Non-pigmented ciliary epithelial cell (primary cell): ENCODE data around the gene RNF146.
"Not testable (repeated sequence)": the region's sequence is repeated elsewhere in the genome, so short reads cannot be mapped to it uniquely, and the experiment has no call there.

Experiments used
- DNase-seq: peaks from one replicate; pipeline ENCODE4 v3.0.0-alpha.2; 2010; ENCODE audit warnings: low read depth

Gene RNF146

DNA sequence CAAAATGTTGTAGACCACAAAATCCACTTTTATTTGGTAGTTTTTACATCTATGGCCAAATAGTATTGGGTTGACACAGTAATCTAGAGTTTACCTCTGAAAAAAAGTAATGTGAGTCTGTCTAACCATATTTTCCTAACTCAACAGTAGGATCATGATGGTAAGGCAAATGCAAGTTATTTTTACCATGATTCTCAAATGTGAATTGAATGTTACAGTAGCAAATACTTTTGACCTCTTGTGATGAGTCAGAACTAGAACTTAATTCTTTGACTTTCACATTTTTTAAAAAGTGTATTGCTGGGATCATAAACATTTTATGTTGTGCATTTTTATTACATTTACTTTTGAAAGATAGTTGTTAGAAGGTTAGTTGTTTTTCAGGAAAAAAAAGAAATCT lies 22.0 kb downstream of the RNF146 start:
- DNase-seq, result peak; percentile 17

DNA sequence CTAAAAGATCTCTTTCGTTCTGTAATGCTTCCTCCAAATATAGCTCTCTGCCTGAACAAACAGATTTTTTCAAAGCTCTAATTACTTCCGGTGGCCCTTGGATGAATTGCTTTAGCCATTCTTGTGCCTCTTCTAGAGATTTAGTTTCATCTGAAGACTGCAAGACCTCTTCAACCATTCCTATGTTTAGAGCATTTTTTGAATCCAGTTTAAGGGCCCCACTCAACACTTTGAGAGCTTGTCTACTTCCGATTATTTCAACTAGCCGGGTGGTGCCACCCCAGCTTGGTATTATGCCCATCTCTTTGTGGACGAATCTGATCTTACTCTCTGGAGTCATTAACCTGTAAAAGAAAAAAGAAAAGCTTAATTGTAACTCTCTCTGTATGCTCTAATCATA lies 23.3 kb downstream of the RNF146 start:
- no peak for DNase-seq

DNA sequence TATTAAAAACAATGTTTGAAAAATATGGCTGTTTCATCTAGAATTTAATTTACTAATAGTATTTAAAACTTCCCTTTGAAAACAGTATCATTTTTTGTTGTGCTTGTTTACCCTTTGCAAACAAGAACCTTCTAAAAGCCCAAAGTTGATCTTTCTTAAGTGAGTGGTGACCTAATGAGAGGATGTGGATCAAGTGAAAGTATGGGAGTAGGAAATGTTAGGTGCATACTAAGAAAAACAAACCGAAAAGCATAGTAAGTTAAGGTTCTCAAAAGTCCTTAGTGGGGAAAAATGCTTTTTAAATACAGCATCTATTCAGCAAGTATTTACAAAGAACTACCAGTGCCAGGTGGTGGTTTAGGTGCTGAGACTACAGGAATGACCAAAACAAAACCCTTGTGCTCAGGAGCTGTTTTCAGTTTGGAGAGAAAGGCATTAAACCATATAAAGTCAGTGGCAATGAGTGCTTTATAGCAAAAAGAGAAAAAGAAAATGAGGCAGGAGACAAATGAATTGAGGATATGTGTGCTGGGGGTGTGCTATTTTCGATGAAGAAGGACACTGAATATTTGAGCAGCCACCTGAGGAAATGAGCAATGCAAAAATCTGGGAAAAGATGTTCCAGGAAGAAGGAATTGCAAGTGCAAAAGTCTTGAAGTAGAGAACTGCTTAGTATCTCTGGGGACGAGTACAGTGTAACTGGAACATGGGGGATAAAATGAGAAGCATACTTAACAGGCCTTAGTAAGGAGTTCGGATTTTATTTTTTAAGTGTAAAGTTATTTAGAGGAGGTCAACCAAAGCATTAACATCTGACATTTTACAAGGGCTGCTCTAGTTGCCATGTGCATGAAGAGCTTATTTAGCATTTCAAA lies 24.0 kb downstream of the RNF146 start:
- no peak for DNase-seq

DNA sequence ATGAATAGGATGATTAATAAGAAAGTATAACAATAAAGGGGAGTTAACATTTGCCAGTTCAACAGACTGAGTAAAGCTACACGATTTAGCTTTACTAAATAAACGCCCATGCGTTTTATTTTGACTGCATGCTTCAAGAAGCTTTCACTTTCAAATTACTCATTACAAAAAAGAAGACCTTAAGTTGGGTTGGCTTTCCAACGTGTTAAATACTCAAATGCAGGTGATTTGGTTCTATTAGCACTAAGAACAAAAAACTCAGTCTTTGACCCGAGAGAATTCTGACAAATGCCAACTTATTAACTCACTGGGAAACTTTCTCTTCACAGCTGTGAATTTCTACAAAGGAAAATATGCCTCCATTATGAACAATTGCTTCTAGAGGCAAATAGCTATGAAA lies 24.8 kb downstream of the RNF146 start:
- no peak for DNase-seq

DNA sequence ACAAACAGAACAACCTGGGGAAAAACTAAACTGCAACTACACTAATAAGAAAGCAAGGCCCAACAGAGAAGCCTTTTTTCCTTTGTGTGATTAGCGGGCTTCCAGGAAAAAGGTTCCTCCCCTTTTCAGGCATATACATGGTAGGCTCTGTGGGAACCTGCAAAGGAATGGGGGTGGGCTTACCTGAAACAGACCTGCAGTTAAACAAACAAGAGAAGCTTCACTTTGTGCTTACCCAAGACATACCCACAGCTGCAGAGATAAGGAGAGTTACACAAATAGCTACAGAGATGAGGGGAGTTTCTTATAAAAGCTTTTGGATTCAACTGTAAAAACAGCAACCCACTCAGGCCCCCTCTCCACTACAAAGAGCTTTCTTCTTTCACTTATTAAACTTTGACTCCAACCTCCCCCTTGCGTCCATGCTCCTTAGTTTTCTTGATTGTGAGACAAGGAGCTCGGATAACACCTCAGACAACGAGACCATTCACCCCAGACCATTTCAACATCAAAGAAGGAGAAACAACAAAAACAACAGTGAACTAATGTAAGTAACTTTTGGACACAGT lies 30.9 kb downstream of the RNF146 start:
- no peak for DNase-seq

DNA sequence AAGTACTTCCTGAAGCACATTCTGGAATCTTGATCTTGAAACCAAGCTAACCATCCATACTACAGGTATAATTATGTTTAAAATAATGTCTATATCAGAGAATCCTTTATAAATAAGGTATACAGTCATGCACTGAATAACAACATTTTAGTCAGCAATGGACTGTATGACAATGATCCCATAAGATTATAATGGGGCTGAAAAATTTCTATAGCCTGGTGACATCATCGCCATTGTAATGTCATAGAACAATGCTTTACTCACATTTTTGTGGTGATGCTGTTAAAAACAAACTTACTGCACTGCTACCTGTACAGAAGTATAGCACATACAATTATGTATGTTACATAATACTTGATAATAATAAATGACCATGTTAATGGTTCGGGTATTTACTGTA lies 31.8 kb downstream of the RNF146 start:
- DNase-seq, result no peak

DNA sequence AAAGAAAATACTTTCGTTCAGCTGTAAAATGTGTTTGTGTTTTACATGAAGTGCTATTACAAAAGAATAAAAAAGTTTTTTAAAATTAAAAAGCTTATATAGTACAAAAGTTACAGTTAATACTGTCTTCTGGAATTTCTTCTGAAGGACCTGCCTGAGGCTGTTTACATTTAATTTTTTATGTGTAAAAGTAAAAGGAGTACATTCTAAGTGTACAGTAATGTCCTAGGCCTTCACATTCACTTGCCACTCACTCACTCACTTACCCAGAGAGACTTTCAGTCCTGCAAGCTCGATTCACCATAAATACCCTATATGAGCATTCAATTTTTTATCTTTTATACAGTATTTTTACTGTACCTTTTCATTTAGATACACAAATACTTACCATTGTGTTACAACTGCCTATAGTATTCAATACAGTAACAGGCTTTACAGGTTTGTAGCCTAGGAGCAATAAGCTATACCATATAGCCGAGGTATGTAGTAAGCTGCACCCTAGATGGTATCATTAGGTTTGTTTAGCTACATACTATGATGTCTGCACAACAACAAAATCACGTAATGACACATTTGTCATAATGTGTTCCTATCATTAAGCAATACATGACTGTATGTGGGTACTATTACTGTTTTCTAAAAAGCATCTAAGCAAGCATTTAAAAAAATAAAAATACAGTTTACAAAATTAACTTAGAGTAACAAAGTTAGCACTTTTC lies 33.0 kb downstream of the RNF146 start:
- no peak for DNase-seq

DNA sequence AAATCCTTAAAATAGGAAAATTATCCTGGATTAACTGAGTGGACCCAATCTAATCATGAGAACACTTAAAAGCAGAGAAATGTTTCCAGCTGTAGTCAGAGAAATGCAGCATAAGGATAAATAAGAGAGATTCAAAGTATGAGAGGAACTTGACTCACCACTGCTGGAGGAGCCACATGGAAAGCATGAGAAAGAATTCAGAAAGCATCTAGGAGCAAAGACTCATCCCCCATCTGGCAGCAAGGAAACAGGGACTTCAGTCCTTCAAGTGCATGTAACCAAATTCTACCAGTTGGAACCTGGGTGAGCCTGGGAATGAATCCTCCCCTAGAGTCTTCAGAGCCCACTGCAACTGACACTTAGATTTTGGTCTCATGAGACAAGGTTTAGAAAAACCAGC lies 33.7 kb downstream of the RNF146 start:
- DNase-seq, result peak; percentile 78

DNA sequence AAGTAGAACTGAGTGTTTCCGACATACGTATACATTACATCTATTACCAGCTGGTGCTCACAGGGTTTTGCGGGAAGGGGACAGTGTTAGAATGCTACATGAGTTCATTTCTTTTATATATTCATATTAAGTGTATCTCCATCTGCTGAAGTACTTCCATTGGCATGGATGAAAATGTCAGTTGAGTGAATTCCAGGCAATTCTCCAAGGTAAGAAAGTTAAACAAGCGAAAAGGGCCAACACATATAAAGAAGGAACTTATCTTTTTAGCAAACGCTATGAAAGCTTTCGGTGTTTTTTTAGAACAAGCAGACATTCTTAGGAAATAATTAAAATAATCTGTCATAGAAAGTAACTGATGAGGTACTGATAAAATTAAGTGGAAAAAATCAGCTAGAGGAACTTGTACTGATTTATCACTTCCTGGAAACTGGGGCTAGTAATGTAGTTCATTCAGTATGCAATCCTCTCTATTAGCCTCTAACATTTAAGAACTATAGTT lies 34.6 kb downstream of the RNF146 start:
- no peak for DNase-seq

DNA sequence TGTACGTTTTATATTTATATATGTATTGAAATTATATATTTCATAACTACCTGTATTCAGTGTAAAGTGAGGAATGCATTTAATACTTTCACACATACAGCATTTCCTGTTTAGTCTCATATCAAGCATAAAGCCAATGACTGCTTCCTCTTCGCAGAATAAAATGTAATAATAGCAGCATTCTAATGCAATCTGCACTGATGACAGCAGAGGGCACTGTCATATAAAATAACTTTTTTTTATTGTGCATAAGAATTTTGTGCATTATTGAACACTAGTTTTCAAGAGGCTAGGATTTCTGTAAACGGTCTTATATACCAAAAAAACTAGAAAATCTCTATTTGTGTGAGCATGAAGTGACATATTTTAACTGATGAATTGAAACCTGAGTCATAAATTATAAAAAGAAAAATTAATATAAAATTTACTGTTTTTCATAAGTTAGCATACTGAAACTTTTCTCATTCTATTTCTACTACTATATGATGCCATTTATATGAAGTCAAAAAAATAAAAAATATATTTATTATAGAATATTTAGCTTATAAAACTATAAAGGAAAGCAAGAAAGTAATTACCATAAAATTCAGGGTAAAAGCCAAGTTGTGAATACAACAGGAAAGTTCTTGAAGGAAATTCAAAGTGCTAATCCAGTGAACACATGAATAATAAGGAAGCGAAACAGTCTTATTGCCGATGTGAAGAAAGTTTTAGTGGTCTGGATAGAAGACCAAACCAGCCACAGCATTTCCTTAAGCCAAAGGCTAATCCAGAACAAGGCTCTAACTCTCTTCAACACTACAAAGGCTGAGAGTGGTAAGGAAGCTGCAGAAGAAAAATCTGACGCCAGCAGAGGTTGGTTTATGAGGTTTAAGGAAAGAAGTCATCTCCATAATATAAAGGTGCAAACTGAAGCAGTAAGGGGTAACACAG lies 36.3 kb downstream of the RNF146 start:
- DNase-seq, result peak; percentile 9

DNA sequence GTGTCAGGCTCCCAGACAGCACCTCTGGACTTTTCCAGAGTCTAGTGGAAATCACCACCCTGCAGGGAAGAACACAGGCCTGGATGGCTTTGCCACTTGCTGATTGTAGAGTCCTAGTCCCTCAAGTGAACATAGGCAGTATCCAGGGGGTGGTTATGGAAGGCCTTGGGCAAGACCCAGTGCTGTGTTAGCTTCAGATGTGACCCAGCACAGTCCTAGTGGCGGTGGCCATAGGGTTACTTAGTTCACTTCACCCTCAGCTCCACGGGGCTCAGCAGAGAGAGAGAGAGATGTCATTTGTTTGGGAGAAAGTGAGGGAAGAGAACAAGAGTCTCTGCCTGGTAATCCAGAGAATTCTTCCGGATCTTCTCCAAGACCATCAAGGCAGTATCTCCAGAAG lies 37.3 kb downstream of the RNF146 start:
- no peak for DNase-seq

DNA sequence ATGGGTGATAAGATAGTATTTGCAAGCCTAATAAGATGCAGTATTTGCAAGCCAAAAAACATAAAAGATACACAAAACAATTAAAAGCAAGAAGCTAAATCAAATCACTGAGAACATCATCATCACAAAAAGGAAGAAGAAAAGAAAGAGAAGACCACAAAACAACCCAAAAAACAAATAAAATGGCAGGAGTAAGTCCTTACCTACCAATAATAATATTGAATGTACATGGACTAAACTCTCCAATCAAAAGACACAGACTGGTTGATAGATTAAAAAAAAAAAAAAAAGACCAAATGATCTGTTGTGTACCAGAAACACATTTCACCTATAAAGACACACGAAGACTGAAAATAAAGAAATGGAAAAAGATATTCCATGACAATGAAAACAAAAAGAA lies 39.1 kb downstream of the RNF146 start:
- DNase-seq, result no peak

DNA sequence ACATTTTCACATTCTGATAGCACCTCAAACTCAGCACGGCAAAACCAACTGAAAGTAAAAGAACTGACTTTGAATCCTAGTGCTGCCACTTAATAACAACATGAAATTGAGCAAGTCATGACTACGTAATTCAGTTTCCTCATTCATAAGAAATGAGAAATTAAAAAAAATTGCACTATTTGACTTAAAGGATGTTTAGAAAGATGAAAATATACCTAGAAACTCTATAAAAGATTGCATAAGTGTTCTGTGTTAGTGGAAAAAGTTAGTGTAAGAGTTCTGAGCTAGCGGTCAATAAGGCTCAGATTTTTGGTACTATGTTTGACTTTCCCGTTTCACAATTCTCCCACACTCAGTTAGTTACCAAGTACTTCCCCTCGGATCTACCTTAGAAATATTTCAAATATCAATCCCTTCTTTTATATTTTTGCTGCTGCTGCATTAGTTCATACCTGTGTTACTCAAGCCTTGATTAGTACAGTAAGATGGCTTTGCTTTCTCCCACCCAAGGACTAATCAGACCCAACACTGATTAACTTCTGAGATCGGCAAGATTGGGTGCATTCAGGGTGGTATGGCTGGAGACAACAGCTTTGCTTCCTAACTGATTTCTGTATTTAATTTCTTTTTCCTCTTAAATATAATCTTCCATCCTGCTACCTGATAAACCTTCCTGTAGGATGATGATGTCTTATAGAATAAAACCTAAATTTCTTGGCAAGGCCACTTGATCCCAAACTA lies 50.9 kb downstream of the RNF146 start:
- DNase-seq, result no peak

DNA sequence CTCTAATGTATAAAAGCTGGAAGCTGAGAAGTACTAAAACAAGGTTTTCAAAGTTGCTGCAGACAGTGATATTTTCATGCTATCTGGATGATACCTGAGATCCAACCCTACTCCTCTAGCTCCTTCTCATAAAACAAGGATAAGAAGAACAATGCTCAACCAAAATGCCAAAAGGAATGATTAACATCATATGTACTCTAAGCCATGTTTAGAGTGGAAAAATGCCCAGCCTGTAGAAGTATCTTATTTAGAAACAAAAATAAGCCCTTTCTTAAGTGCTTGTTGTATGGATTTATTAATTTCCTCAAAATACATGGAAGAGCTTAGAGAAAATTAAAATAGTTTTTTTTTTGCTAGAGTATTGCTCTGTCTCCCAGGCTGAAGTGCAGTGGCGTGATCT lies 53.0 kb downstream of the RNF146 start:
- DNase-seq, result no peak

DNA sequence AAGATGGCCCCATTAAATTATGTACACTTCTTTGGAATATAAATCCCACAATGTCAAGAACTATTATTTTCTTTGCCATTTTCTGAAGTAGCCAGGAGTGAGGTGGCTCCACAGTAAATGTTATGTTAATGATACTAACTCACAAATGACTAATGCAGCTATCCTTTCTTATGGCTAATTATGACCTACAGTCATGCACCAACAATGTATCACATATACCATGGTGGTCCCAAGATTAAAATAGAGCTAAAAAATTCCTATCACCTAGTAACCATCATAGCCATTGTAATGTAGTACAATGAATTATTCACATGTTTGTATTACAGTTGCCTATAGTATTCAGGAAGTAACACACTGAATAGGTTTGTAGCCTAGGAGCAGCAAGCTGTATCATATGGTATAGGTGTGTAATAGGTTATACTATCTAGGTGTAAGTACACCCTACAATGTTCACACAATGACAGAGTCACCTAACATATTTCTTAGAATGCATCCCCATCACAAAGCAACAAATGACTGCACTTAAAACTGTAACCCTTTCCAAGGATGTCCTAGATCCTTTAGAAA lies 61.5 kb downstream of the RNF146 start:
- DNase-seq, result no peak

DNA sequence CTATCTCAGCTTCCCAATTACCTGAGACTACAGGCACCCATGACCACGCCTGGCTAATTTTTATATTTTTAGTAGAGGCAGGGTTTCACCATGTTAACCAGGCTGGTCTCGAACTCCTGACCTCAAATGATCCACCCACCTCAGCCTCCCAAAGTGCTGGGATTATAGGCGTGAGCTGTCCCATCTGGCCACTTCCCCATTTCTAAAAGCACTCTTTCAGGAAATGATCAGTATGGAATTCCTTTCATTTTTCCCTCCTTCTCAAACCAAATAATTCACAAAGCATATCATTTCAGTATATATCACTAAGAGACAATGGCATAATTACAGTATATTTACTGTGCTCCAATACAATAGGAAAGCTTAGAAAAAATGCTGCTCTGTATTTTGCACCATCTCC lies 64.6 kb downstream of the RNF146 start:
- DNase-seq, result not testable (repeated sequence)

DNA sequence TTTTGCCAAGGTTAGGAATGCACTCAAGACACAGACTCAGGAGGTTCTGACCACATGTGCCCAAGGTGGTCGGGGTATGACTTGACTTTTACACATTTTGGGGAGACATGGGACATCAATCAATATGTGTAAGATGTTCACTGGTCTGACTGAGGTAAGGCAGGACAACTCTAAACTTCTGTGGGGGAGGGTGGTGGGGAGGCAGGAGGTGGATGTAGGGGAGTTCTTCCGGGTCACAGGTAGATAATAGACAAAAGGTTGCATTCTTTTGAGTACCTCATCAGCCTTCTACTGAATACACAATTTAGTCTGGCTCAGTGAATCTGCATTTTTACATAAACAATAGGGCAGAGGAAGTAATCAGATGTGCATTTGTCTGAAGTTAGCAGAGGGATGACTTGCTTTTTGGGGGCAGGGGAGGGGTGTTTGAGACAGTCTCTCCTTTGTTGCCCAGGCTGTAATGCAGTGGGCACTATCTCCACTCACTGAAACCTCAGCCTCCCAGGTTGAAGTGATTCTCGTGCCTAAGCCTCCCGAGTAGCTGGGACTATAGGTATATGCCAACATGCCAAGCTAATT lies 65.8 kb downstream of the RNF146 start:
- DNase-seq, result no peak
